HG02884 (cell line): ENCODE results near the gene TMEM272.
A peak's percentile ranks its signal among the peaks of the same experiment; 100 is the strongest.

Experiments
- ATAC-seq: cut with Tn5 transposase; IDR thresholded peaks from one replicate; pipeline ENCODE4 v1.9.1; 2021; ENCODE audit warnings: mild to moderate bottlenecking, moderate library complexity; ENCODE audit not compliant: unreplicated experiment

TMEM272 gene

GRCh38 chr13:51856027-51856736 is 11.2 kb upstream of the TMEM272 start:
- no peak for ATAC-seq

- no peak for ATAC-seq
These were observed 4.4 kb upstream of the TMEM272 start for GRCh38 chr13:51849145-51850101.

GRCh38 chr13:51848674-51849073 is 3.7 kb upstream of the TMEM272 start:
- no peak for ATAC-seq

GRCh38 chr13:51846756-51847155 is 1.8 kb upstream of the TMEM272 start:
- ATAC-seq = no peak

- no peak for ATAC-seq
These were observed 769 bp upstream of the TMEM272 start for GRCh38 chr13:51845574-51846318.

GRCh38 chr13:51843529-51843928 is 1.4 kb downstream of the TMEM272 start:
- ATAC-seq = no peak

- ATAC-seq = no peak
These were observed 3.2 kb downstream of the TMEM272 start for GRCh38 chr13:51841732-51842131.

GRCh38 chr13:51840917-51841316 is 4.1 kb downstream of the TMEM272 start:
- no peak for ATAC-seq

- ATAC-seq = no peak
These were observed 5.1 kb downstream of the TMEM272 start for GRCh38 chr13:51839711-51840540.

GRCh38 chr13:51838240-51838846 is 6.6 kb downstream of the TMEM272 start:
- no peak for ATAC-seq

- no peak for ATAC-seq
These were observed 8.0 kb downstream of the TMEM272 start for GRCh38 chr13:51837016-51837415.

- no peak for ATAC-seq
These were observed 10.3 kb downstream of the TMEM272 start for GRCh38 chr13:51834581-51835171.

GRCh38 chr13:51833980-51834379 is 11.0 kb downstream of the TMEM272 start:
- no peak for ATAC-seq

GRCh38 chr13:51832471-51833152 is 12.4 kb downstream of the TMEM272 start:
- peak; percentile 86 for ATAC-seq

GRCh38 chr13:51831519-51831918 is 13.5 kb downstream of the TMEM272 start:
- ATAC-seq = no peak

GRCh38 chr13:51829568-51829899 is 15.4 kb downstream of the TMEM272 start:
- no peak for ATAC-seq

GRCh38 chr13:51828730-51829567 is 16.0 kb downstream of the TMEM272 start:
- ATAC-seq = no peak

- ATAC-seq = no peak
These were observed 17.7 kb downstream of the TMEM272 start for GRCh38 chr13:51827254-51827653.
